Measurements from ENCODE around the gene AFDN.
A peak's percentile ranks its signal among the peaks of the same experiment; 100 is the strongest.
"Not testable (repeated sequence)": the region's sequence is repeated elsewhere in the genome, so short reads cannot be mapped to it uniquely, and the experiment has no call there.

AFDN gene

DNA sequence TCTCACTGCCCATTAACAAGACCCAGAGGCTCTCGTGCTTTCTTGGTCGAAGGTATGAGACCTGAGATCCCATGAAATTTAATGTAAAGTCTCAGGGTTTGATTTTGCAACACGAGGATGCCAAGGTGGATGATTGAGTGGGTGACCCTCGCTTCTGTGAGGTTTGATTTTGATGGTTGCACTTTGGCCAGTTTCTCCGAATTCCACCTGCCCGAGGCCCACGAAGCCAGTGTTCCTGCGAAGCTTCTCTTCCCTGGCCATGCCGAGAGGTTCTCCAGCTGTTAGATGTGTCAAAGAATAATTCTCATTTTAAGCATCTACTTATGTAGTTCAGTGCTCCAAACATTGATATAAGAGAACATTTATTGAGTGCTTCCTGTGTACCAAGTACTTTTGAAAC, 170.9 kb downstream of the AFDN start, which contains the start of gene KIF25:
KIF25 (plus strand) TSS at position 30 of the 400 bp plus-strand sequence. CDS start 31,915 bp downstream, outside the sequence.
- DNase-seq (ENCODE audit: low read depth, low spot score), result no peak

DNA sequence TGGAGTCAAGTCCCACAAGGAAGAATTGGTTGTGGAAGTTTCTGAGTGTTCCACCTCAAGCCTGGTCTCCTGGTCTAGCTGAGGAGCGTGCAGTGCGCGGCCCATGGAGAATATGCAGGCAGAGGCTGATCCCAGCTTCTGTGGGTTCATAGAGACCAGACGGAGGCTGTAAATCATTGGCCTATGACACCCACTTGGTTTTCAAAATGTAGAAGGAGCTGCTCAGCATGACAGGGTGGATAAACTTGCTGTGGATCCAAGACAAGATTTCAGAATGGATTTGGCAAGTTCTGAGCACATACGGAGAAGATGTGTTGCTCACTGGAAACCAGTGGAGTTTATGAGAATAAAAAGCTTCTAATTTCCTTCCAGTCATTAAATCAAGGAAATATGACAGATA, 171.5 kb downstream of the AFDN start:
- DNase-seq (ENCODE audit: low read depth, low spot score), result no peak

DNA sequence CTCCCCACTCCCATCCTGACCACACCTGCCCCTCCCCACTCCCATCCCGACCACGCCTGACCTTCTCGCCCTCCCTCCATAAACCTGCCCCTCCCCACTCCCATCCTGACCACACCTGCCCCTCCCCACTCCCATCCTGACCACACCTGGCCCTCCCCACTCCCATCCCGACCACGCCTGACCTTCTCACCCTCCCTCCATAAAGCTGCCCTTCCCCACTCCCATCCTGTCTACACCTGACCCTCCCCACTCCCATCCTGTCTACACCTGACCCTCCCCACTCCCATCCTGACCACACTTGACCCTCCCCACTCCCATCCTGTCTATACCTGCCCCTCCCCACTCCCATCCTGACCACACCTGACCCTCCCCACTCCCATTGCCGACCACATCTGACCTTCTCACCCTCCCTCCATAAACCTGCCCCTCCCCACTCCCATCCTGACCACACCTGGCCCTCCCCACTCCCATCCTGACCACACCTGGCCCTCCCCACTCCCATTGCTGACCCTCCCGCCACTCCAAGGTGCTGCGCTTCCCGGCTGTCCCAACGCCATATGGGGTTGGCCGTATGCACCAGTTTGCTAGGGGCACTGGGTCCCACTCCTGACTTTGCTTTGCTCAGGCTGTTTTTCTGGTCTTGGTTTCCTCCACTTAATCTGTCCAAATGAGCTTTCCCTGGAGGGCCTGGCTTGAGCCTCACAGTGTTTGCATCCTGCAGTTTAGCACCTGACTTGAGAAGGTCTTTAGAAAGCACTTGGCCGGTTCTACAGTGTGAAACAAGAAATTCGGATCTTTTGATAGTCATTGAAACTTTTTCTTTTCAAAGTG, 173.7 kb downstream of the AFDN start:
- DNase-seq (ENCODE audit: low read depth, low spot score), result no peak

DNA sequence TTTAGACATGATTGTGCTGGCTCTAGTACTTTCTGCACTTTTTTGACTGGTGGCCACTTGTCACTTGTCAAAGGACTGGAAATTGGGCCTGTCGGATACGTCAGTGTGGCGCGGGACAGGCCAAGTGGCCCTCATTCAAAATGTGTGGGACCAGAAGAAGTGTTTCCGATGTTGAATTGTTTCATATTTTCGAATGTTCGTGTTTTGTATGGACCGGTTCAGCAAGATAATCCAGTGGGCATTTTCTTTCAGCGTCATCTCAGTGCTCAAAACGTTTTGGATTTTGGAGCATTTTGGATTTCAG, 174.3 kb downstream of the AFDN start:
- no peak for DNase-seq (ENCODE audit: low read depth, low spot score)

DNA sequence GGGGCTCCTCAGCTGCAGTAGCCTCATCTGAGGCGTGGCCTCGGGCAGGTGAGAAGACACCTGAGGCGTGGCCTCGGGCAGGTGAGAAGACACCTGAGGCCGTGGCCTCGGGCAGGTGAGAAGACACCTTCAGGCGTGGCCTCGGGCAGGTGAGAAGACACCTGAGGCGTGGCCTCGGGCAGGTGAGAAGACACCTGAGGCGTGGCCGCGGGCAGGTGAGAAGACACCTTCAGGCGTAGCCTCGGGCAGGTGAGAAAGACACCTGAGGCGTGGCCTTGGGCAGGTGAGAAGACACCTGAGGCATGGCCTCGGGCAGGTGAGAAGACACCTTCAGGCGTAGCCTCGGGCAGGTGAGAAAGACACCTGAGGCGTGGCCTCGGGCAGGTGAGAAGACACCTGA, 174.8 kb downstream of the AFDN start:
- DNase-seq (ENCODE audit: low read depth, low spot score), result not testable (repeated sequence)

DNA sequence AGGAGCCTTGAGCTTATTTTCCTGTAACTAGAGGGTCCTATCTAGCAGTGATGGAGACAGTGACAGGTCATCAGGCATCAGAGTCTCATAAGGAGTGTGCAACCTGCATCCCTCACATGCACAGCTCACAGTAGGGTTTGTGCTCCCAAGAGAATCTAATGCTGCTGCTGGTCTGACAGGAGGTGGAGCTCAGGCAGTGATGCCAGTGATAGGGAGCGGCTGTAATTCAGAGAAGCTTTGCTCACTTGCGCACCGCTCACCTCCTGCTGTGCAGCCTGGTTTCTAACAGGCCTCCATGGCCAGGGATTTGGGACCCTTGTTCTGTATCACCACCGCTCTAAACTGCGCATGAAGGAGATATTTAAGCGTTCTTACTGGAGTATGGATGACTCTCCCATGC, 176.1 kb downstream of the AFDN start:
- DNase-seq (ENCODE audit: low read depth, low spot score), result no peak

DNA sequence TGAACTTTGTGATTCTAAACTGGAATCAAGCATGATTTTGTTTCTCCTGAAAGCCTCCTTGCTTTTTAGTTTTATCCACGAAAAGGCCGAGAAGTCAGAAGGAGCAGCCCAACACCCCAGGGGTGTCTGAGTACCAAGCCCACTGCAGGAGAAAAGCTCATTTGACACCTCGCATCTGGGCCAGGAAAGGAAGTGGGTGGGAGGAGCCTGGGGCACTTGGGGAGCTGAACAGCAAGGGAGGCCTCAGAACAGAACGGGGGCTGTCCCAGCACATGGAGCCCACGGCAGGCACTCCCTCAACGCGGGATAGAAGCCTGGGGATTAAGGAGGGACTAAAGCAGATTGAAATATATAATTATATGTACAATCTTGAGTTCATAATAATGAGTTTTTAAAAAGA, 177.3 kb downstream of the AFDN start:
- DNase-seq (ENCODE audit: low read depth, low spot score), result no peak

DNA sequence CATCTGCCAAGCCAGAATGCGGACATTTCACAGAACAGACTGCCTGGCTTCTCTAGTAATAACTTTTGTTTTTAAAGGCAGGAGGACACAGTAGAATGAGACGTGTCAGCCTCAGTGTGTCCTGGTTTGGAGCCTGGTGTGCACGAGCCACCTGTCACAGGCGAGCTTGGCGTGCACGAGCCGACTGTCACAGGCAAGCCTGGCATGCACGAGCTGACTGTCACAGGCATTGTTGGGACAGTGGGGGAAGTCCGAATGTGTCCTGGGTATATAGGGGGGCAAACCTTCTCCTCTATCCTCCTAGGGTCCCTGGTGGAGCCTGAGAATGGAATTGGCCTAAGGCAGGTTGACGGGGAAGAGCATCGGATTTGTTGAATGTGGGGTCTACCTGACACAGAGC, 178.2 kb downstream of the AFDN start:
- DNase-seq (ENCODE audit: low read depth, low spot score), result no peak

DNA sequence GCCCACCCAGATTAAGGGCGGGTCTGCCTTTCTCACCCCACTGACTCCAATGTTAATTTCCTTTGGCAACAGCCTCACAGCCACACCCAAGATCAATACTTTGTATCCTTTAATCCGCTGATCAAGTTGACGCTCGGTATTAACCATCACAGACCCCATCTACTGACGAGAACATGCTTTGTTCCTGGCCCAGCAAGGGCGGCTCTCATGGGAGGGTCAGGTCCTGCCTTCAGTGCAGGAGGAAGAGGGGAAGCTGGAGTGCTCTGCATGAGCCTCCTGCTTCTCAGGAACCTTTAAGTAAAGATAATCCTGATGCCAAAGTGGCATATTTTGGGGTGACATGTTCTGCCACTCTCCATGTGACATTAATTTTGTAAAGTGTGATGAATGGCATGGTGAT, 179.1 kb downstream of the AFDN start:
- DNase-seq (ENCODE audit: low read depth, low spot score), result no peak

DNA sequence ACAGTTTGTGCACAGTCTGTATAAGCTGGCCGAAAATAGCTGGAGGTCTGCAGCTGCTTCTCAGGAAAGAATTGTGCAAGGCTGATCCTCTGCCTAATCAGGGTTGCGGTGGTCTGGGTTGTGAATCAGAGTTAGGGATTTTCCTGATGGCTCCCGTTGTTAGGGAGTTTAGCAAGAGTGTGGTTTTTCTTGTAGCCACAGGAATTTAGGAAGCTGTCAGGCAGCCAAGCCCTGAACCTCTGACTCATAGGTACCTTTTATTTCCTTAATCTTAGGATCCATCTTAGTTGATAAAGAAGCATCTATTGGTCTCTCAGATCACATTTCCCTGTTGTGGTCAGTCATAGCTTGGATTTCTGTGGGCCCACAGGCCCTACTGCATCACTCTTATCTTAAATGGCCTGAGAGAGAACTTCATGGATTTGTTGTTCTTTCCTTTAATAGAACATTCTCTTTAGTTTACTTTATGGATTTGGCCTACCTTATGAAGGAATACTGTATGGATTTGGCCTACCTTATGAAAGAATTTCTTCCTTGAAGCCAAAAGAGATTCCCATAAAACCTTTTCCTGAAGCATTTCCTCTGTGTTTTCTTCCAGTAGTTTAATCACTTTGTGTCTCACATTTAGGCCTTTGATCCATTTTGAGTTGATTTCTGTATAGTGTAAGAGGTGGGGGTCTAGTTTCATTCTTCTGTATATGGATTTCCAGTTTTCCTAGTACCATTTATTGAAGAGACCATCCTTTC, 181.1 kb downstream of the AFDN start:
- peak; percentile 98 for DNase-seq (ENCODE audit: low read depth, low spot score)

DNA sequence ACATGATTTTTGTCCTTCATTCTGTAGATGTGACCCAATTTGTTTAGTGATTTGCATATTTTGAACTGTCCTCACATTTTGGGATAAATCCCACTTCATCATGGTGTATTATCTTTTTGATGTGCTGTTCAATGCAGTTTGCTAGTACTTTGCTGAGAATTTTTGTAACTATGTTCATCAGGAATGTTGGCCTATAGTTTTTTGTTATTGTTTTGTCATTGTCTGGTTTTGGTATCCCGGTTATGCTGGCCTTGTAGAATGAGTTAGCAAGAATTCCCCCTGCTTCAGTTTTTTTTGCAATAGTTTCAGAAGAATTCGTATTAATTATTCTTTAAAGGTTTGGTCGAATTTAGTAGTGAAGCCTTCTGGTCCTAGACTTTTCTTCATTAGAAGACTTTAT, 182.6 kb downstream of the AFDN start:
- DNase-seq (ENCODE audit: low read depth, low spot score), result no peak

DNA sequence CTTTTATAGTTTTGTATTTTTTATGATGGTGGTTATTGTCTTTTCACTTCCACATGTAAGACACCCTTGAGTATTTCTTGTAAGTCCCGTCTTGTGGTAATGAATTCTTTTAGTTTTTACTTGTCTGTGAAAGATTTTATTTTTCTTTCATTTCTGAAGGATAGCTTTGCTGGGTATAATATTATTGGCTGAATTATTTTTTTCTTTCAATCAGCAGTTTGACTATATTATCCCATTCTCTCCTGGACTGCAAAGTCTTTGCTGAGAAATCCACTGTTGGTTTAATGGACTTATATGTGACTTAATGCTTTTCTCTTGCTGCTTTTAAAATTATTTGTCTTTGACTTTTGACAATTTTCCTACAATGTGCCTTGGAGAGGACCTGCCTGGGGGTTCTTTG, 184.6 kb downstream of the AFDN start:
- DNase-seq (ENCODE audit: low read depth, low spot score), result no peak

DNA sequence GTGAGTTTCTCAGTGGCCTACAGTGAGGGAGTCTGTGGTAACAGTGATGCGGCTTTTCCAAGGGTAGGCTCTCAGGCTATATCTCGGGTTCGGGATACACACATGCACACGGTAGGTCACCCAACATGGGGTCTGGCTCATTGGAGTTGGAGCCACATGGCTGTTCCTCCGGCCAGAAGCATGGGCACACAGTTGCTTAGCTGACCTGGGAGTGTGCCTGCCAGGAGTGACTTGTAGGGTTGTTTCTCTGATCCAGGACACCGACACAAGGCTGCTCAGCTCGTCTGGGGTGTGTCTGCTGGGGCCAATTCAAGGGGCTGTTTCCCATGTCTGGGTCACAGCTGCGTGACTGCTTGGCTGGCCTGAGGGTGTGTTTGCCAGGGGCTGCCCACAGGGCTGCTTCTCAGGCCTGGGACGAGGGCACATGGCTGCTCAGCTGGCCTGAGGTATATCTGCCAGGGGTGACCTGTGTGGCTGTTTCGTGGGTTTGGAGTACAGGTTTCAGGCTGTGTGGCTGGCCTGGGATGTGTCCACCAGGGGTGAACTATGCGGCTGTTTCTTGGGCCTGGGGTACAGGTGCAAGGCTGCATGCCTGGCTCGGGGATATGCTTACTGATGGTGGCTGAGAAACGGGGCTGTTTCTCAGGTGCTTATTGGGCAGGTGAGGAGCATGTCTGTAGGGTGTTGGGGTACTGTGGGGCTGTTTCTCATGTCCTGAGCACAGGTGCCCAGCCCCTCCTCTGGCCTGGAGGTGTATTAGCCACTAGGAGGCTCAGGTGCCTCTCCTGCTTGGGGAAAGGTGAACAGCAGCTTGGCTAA, 185.9 kb downstream of the AFDN start:
- no peak for DNase-seq (ENCODE audit: low read depth, low spot score)

DNA sequence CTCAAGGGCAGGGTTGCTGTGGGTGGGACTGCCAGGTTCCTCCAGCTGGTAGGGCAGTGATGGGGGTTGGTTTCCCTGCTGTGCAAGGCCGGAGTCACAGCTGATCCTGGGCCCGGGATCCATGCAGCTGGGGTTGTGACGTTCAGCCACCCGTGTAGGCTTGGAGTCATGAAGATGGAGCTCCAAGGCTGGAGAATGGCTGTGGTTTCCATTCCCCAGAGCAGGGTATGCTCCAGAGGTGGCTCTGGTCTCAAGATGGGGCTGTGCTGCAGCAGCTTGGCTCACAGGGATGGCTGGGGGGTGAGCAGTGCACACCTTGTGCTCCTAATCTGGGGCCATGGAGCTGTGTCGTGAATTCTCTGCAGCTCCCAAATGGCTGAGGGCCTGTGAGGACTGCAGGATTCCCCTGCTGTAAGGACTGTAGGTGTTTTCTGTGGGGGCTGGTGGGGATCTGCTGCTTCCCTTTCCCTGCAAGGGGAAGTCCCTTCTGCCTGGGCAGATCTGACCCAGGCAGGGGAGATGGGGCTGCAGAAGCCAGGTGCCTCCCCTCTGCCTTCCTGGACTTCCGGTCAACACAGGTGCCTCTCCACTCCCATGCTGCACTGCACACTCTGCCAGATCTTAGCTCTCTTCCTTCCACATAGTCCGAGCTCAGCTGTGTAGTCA, 186.7 kb downstream of the AFDN start:
- no peak for DNase-seq (ENCODE audit: low read depth, low spot score)

DNA sequence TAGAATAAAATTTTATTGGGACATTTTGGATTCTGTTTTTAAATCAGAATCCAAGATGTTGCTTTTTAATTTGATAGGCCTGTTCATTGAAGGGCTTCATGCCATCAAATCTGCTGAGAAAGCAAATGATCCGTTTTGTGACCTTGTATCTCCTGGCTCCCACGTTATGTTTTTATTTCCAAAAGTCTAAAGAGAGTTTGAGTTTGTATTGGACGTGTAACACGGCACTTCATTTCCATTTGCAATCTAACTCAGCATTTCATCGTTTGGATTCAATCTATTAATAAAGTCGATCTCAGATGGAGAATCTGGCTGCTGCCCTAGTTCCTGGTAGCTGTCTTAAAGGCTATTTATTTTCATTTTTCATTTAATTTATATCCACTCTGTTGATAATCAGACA, 187.7 kb downstream of the AFDN start:
- no peak for DNase-seq (ENCODE audit: low read depth, low spot score)

DNA sequence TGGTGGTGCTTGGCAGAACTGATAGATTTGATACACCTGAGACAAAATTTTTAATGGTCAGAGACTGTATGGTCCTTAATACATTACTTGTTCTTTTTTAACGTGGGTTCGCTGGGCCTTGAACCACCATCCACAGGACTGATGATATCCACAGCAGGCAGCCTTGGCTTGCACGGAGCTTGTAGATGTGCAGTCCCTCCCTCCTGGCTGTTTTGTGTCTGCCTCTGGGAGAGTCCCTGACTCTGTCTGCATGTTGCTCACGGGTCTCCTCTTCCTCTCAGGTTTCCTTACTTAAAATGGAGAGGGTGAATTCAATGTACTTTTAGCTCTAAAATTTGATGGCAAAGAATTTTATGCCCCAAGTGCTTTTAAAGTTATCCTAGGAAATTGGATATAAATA, 188.3 kb downstream of the AFDN start:
- DNase-seq (ENCODE audit: low read depth, low spot score), result no peak

DNA sequence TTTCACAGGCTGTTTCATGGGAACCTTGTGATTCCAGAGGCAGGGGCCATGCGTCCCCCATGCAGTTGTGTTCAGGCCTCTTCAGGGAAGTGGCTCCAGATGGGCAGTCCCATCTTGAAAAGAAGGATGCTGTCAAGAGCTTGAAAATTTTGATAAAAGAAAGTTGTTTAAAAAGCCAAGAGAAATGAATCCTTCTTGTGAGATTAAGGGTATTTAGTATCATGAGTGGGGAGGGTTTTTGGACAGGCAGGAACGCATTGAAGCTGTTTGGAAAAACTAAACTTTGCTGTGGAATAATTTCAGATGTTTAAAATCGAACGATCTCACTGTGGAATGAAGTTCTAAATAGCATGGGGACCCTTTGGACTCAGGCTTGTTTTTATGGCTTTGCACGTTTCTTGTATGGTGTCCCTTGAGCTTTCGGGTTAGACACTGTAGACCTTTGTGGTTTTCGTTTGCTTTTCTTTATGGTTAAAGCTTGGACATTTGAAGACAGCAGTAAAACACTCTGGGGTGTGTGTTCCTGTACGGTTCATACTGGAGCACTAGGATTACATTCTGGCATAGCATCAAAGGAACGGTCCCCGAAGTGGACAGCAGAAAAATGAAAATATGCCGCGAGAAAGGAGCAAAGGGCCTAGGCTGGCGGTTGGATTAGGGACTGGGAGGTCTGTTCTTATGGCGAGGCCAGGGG, 188.9 kb downstream of the AFDN start:
- no peak for DNase-seq (ENCODE audit: low read depth, low spot score)

DNA sequence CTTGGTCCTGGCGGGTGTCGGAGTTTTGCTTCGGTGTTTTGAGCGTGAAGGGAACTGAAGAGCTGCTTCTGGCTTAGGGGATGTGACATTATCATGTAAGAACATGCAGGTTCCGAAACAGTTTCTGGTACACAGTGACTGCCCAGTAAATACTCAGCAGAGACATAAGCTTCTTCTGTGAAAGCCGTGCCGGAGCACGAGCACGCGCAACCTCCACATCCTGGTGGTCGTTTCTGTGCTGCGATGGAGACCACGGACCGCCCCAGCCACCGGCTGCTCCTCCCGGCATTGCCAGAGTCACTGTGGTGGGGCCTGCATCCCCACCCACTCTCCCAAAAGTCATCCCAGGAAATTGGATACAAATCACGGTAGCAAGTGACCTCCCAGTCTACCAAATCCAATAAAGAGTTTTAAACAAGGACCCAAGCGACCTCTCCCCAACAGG, 189.5 kb downstream of the AFDN start:
- DNase-seq (ENCODE audit: low read depth, low spot score), result no peak

DNA sequence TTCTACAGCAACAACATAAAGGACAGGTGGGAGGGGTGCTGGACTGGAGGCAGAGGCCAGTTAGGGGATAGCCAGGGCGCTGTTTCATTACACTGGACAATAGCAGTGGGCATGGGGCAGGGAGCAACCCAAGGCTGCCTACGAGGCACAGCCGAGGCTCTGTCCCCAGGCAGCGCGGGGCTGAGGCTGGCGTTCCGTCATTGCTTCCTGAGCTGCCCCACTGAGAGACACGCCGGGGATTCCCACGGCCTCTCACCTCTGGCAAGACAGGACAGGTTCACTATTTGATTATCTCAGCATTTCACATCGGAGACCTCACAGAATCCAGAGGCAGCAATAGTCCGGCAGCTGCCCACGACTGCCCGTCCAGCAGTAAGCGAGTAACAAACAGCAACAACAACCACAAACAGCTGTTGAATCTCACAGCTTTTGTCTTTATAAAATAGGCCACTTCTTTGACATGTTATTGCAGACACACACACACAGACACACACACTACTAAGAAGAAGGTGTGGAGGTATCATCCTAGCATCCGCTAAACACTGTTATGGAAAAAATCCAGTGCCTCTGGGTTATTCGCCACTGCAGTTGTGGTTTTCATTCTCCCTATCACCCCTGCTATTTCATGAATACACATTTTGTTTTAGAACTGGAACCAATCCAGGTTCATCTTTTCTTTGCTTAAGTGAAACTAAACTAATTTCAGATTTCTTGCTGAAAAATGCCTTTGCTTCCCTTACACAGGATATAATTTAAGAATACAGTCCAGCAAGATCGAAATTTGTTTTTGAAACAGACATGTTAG, 190.2 kb downstream of the AFDN start:
- no peak for DNase-seq (ENCODE audit: low read depth, low spot score)

DNA sequence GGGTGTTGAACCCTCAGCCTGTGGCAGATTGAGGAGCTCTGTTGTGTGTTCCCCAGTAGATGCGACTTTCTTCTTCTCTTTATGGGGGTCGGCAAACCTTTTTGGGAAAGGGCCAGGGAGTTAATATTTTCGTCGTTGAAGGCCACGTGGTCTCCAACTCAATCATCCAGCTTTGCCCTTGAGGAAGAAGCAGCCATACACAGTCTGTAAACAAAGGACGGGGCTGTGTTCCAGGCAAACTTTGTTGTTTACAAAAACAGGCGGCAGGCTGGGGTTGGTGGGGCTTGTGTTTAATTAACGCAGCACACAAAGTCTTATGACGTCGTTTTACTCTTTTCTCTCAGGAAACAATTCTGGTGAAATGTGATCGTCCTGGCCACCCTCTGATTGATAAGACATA, 190.9 kb downstream of the AFDN start:
- no peak for DNase-seq (ENCODE audit: low read depth, low spot score)

Data from astrocyte of the hippocampus (primary cell).